Activated naive CD8-positive, alpha-beta T cell treated with anti-CD3 and anti-CD28 coated beads for 36 hours (primary cell): ENCODE data around the gene C20orf141. TPM values are rescaled to one million over a fixed set of nuclear protein-coding genes. Genes with fewer than 3 reads are reported as not detected.
A peak's percentile ranks its signal among the peaks of the same experiment; 100 is the strongest.

ENCODE experiments used
- DNase-seq: peaks from one replicate; pipeline ENCODE4 v3.0.0; 2021
- H3K27ac Mint-ChIP-seq: one replicate; pipeline ENCODE4 v1.8.0; 2022; ENCODE audit warnings: mild to moderate bottlenecking, moderate library complexity, mixed read lengths
- H3K27me3 Mint-ChIP-seq: one replicate; pipeline ENCODE4 v1.8.0; 2022; ENCODE audit warnings: mild to moderate bottlenecking, mixed read lengths
- H3K36me3 Mint-ChIP-seq: one replicate; pipeline ENCODE4 v1.8.0; 2021; ENCODE audit warnings: mild to moderate bottlenecking, mixed read lengths
- H3K4me1 Mint-ChIP-seq: one replicate; pipeline ENCODE4 v1.8.0; 2021; ENCODE audit warnings: mixed read lengths
- H3K4me3 Mint-ChIP-seq: one replicate; pipeline ENCODE4 v1.8.0; 2022; ENCODE audit warnings: mild to moderate bottlenecking, moderate library complexity, mixed read lengths
- H3K9me3 Mint-ChIP-seq: one replicate; pipeline ENCODE4 v1.8.0; 2022; ENCODE audit warnings: mixed read lengths
- total RNA-seq, 2 experiments: library from RNA; stranded (reverse); gene quantifications; one replicate each; pipeline ENCODE4 v1.2.3, GENCODE V29; 2021

The C20orf141 gene
- total RNA-seq, 2 experiments from 2014 or later: not detected

GRCh38 chr20:2840967-2841531 lies 26.3 kb downstream of the C20orf141 start:
- Mint-ChIP-seq H3K9me3 (peaks cover 2% of the 10 kb centered on the region), H3K4me3 (peak overlapping the region; percentile 76), H3K27ac (peak overlapping the region; percentile 59), H3K27me3 (no peaks in the 10 kb centered on the region), H3K36me3 (peaks cover 20% of the 10 kb centered on the region), H3K4me1 (peaks cover 26% of the 10 kb centered on the region)
- DNase-seq: peak; percentile 56

GRCh38 chr20:2845607-2846006 lies 30.8 kb downstream of the C20orf141 start:
- H3K27me3 Mint-ChIP-seq: no peaks in the 10 kb centered on the region
- no peak for DNase-seq
- no peak overlapping the region for H3K27ac Mint-ChIP-seq
- no peaks in the 10 kb centered on the region for H3K9me3 Mint-ChIP-seq
- H3K4me1 Mint-ChIP-seq: peaks cover 18% of the 10 kb centered on the region
- no peak overlapping the region for H3K4me3 Mint-ChIP-seq
- H3K36me3 Mint-ChIP-seq: peaks cover 7% of the 10 kb centered on the region

GRCh38 chr20:2846698-2847097 lies 31.9 kb downstream of the C20orf141 start:
- H3K27ac Mint-ChIP-seq: no peak overlapping the region
- H3K4me1 Mint-ChIP-seq: peaks cover 17% of the 10 kb centered on the region
- no peaks in the 10 kb centered on the region for H3K27me3 Mint-ChIP-seq
- H3K9me3 Mint-ChIP-seq: no peaks in the 10 kb centered on the region
- no peak for DNase-seq
- H3K4me3 Mint-ChIP-seq: no peak overlapping the region
- H3K36me3 Mint-ChIP-seq: peaks cover 7% of the 10 kb centered on the region

GRCh38 chr20:2847802-2848201 lies 33.0 kb downstream of the C20orf141 start:
- no peak overlapping the region for H3K27ac Mint-ChIP-seq
- H3K4me1 Mint-ChIP-seq: peaks cover 26% of the 10 kb centered on the region
- no peak overlapping the region for H3K4me3 Mint-ChIP-seq
- H3K27me3 Mint-ChIP-seq: no peaks in the 10 kb centered on the region
- peaks cover 7% of the 10 kb centered on the region for H3K36me3 Mint-ChIP-seq
- H3K9me3 Mint-ChIP-seq: no peaks in the 10 kb centered on the region
- DNase-seq: no peak

- H3K27me3 Mint-ChIP-seq: no peaks in the 10 kb centered on the region
- H3K4me3 Mint-ChIP-seq: no peak overlapping the region
- no peaks in the 10 kb centered on the region for H3K9me3 Mint-ChIP-seq
- no peak for DNase-seq
- H3K4me1 Mint-ChIP-seq: peaks cover 24% of the 10 kb centered on the region
- H3K27ac Mint-ChIP-seq: no peak overlapping the region
- peaks cover 5% of the 10 kb centered on the region for H3K36me3 Mint-ChIP-seq
Observed at GRCh38 chr20:2849529-2849928, 34.7 kb downstream of the C20orf141 start.

GRCh38 chr20:2851086-2851485 lies 36.3 kb downstream of the C20orf141 start:
- Mint-ChIP-seq H3K36me3 (peaks cover 2% of the 10 kb centered on the region), H3K9me3 (no peaks in the 10 kb centered on the region), H3K4me3 (no peak overlapping the region), H3K4me1 (peaks cover 14% of the 10 kb centered on the region), H3K27ac (no peak overlapping the region), H3K27me3 (no peaks in the 10 kb centered on the region)
- DNase-seq: no peak

GRCh38 chr20:2858591-2858990 lies 43.8 kb downstream of the C20orf141 start:
- no peak for DNase-seq
- H3K4me3 Mint-ChIP-seq: no peak overlapping the region
- no peaks in the 10 kb centered on the region for H3K27me3 Mint-ChIP-seq
- H3K36me3 Mint-ChIP-seq: no peaks in the 10 kb centered on the region
- H3K4me1 Mint-ChIP-seq: peaks cover 2% of the 10 kb centered on the region
- H3K27ac Mint-ChIP-seq: no peak overlapping the region
- no peaks in the 10 kb centered on the region for H3K9me3 Mint-ChIP-seq

- Mint-ChIP-seq H3K9me3 (no peaks in the 10 kb centered on the region), H3K4me3 (no peak overlapping the region), H3K4me1 (peaks cover 3% of the 10 kb centered on the region), H3K27me3 (no peaks in the 10 kb centered on the region), H3K27ac (no peak overlapping the region), H3K36me3 (peaks cover 2% of the 10 kb centered on the region)
- DNase-seq: no peak
Observed at GRCh38 chr20:2859330-2860121, 44.7 kb downstream of the C20orf141 start.

- DNase-seq: no peak
- H3K4me3 Mint-ChIP-seq: no peak overlapping the region
- no peaks in the 10 kb centered on the region for H3K9me3 Mint-ChIP-seq
- H3K4me1 Mint-ChIP-seq: peaks cover 45% of the 10 kb centered on the region
- no peak overlapping the region for H3K27ac Mint-ChIP-seq
- H3K27me3 Mint-ChIP-seq: no peaks in the 10 kb centered on the region
- H3K36me3 Mint-ChIP-seq: peaks cover 17% of the 10 kb centered on the region
Observed at GRCh38 chr20:2864626-2865025, 49.8 kb downstream of the C20orf141 start.

- DNase-seq: no peak
- H3K4me3 Mint-ChIP-seq: no peak overlapping the region
- H3K4me1 Mint-ChIP-seq: peaks cover 46% of the 10 kb centered on the region
- no peaks in the 10 kb centered on the region for H3K27me3 Mint-ChIP-seq
- H3K9me3 Mint-ChIP-seq: no peaks in the 10 kb centered on the region
- H3K27ac Mint-ChIP-seq: peak overlapping the region; percentile 21
- H3K36me3 Mint-ChIP-seq: peaks cover 17% of the 10 kb centered on the region
Observed at GRCh38 chr20:2865101-2865500, 50.3 kb downstream of the C20orf141 start.

Other genes starting within 250 kb of the C20orf141 start
- 100 to 1,000 TPM; 937 to 970 TPM for gene NOP56, start 162.4 kb upstream of the C20orf141 start, total RNA-seq
- gene IDH3B, start 150.8 kb upstream of the C20orf141 start, total RNA-seq: 100 to 1,000 TPM; 143 to 147 TPM
- under 1 TPM; 0.66 to 0.98 TPM for gene EBF4, start 122.2 kb upstream of the C20orf141 start, total RNA-seq
- gene CPXM1, start 14.4 kb upstream of the C20orf141 start, total RNA-seq: 1 to 10 TPM; 4.2 to 4.3 TPM
- not detected for gene TMEM239, start 1.4 kb downstream of the C20orf141 start, total RNA-seq
- 10 to 100 TPM; 24.2 to 26.3 TPM for gene PCED1A, start 25.7 kb downstream of the C20orf141 start, total RNA-seq
- gene VPS16, start 25.8 kb downstream of the C20orf141 start, total RNA-seq: 10 to 100 TPM; 33.5 to 34.1 TPM
- 10 to 100 TPM; 40.6 to 43.0 TPM for gene PTPRA, start 58.5 kb downstream of the C20orf141 start, total RNA-seq
- gene GNRH2, start 228.6 kb downstream of the C20orf141 start, total RNA-seq: 1 to 10 TPM in 1 of 2 experiments, under 1 TPM in 1; 0.87 to 1.1 TPM
- 10 to 100 TPM; 70.9 to 72.4 TPM for gene MRPS26, start 231.1 kb downstream of the C20orf141 start, total RNA-seq